ENCODE measurements around the gene HOXC10.
A peak's percentile ranks its signal among the peaks of the same experiment; 100 is the strongest.

HOXC10 gene

GRCh38 chr12:53988541-53989226 lies 3.7 kb downstream of the HOXC10 start:
- DNase-seq: no peak

- DNase-seq: peak in 4 of 56 donors; percentile 3 to 21 (median 10)
These were observed 4.5 kb downstream of the HOXC10 start for GRCh38 chr12:53989227-53990113.

DNA sequence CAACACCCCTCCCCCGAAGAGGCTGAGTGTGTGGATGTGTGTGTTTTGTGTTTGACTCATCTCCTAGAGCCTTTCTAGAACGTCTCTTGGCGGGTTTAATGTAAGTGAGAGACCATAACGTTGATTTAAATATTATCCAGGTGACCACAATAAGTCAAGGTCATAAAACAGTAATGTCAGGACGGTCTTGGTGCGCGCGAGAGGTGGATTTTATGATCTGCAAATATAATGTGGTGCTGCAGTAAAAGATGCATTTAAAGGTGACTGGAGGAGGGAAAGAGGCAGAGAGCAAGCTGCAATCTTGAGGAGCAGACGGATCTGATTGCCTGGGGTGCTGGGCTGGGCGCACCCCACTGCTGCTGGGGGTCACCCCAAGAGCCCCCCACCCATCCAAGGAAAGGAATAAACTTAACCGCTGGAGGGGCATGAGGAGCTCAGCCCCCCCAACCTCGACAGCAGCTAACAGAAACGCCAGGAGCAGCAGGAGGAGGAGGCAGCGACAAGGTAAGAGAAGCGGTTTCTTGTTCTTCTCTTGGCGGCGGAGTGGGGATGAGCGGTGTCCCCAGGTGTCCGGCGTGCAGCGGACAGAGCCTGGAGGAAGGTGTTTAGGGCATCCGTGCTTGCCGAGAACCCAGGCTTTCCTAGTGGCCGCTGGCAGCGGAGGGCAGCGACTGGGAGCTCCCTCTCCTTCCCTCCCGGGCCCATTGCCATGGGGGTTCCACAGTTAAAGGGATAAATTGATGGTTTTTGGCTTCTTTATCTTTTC lies 5.5 kb downstream of the HOXC10 start:
- no peak for DNase-seq

DNA sequence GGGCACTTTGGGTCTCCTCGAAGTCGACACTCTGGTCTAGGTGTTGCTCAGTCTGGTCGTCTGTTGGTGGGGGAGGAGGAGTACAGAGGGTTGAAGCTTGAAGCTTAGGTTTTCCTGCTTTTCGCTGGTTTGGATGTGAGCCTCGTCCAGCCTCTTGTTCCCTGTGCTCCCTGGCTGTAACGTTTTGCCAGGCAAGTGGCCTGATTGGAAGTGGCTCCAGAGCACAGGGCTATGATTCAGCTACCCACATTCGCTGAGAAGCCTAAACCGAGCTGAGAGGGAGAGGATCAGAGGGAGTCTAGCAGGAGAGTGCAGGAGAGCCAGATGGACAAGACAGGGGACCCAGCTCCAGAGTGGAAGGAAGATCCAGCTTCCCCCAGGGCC lies 6.1 kb downstream of the HOXC10 start:
- DNase-seq: no peak

DNA sequence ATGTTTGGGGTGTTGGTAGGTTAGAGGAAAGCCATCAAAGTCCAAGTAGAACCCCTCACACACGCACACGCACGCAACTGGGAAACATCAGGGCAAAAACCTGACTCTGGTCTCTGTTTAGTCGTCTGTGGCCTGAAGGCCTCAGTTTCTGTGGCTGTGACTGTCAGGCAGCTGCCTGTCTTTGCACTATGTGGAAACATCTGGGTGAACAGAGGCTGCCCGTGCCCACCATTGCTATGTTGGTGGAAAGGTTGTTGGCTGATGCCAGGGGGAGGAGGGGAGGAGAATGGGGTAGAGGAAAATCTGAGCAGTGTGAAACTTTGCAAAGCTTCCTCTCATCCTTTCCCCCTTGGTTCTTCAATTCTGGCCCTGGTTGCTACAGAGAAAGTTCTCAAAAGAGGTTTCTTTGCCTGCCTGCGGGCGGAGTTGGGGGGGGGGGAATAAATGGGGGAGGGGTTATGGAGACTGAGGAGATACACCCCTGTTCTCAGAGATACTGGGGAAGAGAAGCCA lies 7.5 kb downstream of the HOXC10 start:
- DNase-seq: no peak

GRCh38 chr12:53993162-53994008 lies 8.4 kb downstream of the HOXC10 start:
- no peak for DNase-seq

GRCh38 chr12:53994009-53994263 lies 9.0 kb downstream of the HOXC10 start:
- DNase-seq: no peak

DNA sequence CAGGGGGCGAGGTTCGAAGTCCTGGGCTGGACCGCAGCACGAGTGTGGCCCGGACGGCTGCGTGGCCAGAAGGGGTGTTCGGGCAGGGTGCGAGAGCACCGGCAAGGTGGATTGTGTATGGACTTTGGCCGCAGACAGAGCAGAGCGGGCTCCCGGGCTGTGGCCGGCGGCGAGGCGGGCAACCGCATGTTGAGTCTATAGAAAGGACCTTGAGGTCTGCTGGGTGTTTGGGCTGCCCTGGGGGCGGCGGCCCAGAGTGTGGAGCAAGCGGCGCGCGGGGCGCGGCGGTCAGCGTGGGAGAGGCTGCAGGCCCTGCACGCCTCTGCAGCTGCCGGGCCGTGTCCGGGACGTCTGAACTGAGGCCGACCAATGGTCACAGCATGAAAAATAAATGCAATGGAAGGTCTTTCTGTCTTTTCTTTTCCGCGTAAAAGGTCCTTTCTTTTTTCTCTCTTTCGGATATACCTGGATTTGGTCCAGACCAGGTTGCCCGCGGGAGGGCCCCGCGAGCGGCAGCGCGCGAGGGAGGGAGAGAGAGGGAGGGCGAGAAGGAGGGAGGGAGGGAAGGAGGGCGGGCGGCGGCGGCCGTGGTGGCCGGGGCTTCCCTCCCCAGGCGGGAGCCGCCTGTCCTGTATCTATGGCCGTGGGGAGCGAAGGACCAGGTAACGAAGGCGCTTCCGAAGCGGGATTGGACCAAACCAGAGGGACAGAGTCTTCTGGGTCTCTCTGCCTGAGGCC lies 9.5 kb downstream of the HOXC10 start:
- DNase-seq: no peak

- no peak for DNase-seq
These were observed 10.0 kb downstream of the HOXC10 start for GRCh38 chr12:53995002-53995377.

- no peak for DNase-seq
These were observed 10.7 kb downstream of the HOXC10 start for GRCh38 chr12:53995378-53996239.

- DNase-seq: no peak
These were observed 11.6 kb downstream of the HOXC10 start for GRCh38 chr12:53996240-53997203.

GRCh38 chr12:53997204-53998109 lies 12.5 kb downstream of the HOXC10 start:
- DNase-seq: no peak

- DNase-seq: no peak
These were observed 13.4 kb downstream of the HOXC10 start for GRCh38 chr12:53998110-53998899.

DNA sequence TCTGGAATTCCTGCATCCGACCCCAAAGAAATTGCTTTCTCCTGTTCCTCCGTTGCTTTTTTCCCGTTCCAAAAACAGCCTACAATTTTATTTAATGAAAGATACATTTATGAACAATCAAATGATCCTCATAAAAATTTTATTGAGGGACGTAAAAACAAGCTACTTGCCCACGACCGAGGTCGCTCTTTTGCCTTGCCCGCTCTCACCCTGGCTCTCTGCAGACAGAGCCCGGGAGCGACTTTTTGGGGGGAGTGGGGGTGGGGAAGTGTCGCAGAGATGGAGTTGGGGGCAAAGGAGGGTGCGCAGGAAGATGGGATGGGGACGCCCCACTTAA lies 13.9 kb downstream of the HOXC10 start:
- DNase-seq: no peak

GRCh38 chr12:53999559-54000115 lies 14.7 kb downstream of the HOXC10 start:
- no peak for DNase-seq
